Fibroblast of skin of right biceps (primary cell): Measurements from ENCODE around the gene CMPK2.
"Not testable (repeated sequence)": the region's sequence is repeated elsewhere in the genome, so short reads cannot be mapped to it uniquely, and the experiment has no call there.

Source experiments
- DNase-seq: peaks from one replicate; pipeline ENCODE4 v3.0.0-alpha.2; 2013

The CMPK2 gene

GRCh38 chr2:6880200-6880733 is 14.6 kb upstream of the CMPK2 start:
- DNase-seq, result no peak

GRCh38 chr2:6879011-6879410 is 13.3 kb upstream of the CMPK2 start:
- DNase-seq, result peak; percentile 5

- DNase-seq, result no peak
Measured at GRCh38 chr2:6878549-6878948, 12.8 kb upstream of the CMPK2 start.

- peak; percentile 24 for DNase-seq
Measured at GRCh38 chr2:6877402-6878304, 11.9 kb upstream of the CMPK2 start, which contains the start of gene RSAD2. Gene RSAD2, plus strand, starts transcription at chr2:6877777. Its CDS starts 24 bp downstream, at chr2:6877801.

GRCh38 chr2:6876309-6876708 is 10.6 kb upstream of the CMPK2 start:
- no peak for DNase-seq

GRCh38 chr2:6874032-6874431 is 8.3 kb upstream of the CMPK2 start:
- no peak for DNase-seq

- no peak for DNase-seq
Measured at GRCh38 chr2:6872394-6872793, 6.7 kb upstream of the CMPK2 start.

- DNase-seq, result no peak
Measured at GRCh38 chr2:6866982-6867381, 1.3 kb upstream of the CMPK2 start.

GRCh38 chr2:6866275-6866671 is 566 bp upstream of the CMPK2 start:
- peak; percentile 34 for DNase-seq

GRCh38 chr2:6864923-6865345 is 773 bp downstream of the CMPK2 start:
- no peak for DNase-seq

GRCh38 chr2:6864231-6864754 is 1.4 kb downstream of the CMPK2 start:
- no peak for DNase-seq

GRCh38 chr2:6863792-6864191 is 1.9 kb downstream of the CMPK2 start:
- no peak for DNase-seq

GRCh38 chr2:6860296-6860695 is 5.4 kb downstream of the CMPK2 start:
- no peak for DNase-seq

- not testable (repeated sequence) for DNase-seq
Measured at GRCh38 chr2:6858466-6859027, 7.2 kb downstream of the CMPK2 start.

- DNase-seq, result no peak
Measured at GRCh38 chr2:6856548-6856920, 9.2 kb downstream of the CMPK2 start.

GRCh38 chr2:6855860-6856547 is 9.7 kb downstream of the CMPK2 start:
- peak; percentile 21 for DNase-seq

- no peak for DNase-seq
Measured at GRCh38 chr2:6854416-6854815, 11.3 kb downstream of the CMPK2 start.

- DNase-seq, result no peak
Measured at GRCh38 chr2:6852195-6852594, 13.5 kb downstream of the CMPK2 start.

- DNase-seq, result no peak
Measured at GRCh38 chr2:6846967-6847681, 18.6 kb downstream of the CMPK2 start.

- DNase-seq, result no peak
Measured at GRCh38 chr2:6846540-6846939, 19.2 kb downstream of the CMPK2 start.

- no peak for DNase-seq
Measured at GRCh38 chr2:6845903-6846302, 19.8 kb downstream of the CMPK2 start.

- DNase-seq, result peak; percentile 30
Measured at GRCh38 chr2:6845312-6845711, 20.4 kb downstream of the CMPK2 start.
